CD4-positive, alpha-beta T cell (primary cell): ENCODE data around the gene ARPC1A. TPM values are rescaled to one million over a fixed set of nuclear protein-coding genes. Genes with fewer than 3 reads are reported as not detected.
A peak's percentile ranks its signal among the peaks of the same experiment; 100 is the strongest.
"Not testable (repeated sequence)": the region's sequence is repeated elsewhere in the genome, so short reads cannot be mapped to it uniquely, and the experiment has no call there.

Source experiments
- ATAC-seq: fragments of 200-7000 bp; cut with Tn5 transposase; one replicate; pipeline ENCODE4 v1.10.0; 2022; ENCODE audit warnings: mild to moderate bottlenecking; ENCODE audit not compliant: poor library complexity
- CTCF ChIA-PET: fragments of 350-600 bp; sonication (Branson Sonifier 250); formaldehyde crosslinking; loops from one replicate; lab custom pipeline; 2021; ENCODE audit warnings: antibody characterized with exemption, inconsistent platforms; lab: Charles Lee
- POLR2A ChIA-PET: fragments of 350-600 bp; sonication (Branson Sonifier 250); formaldehyde crosslinking; loops from one replicate; lab custom pipeline; 2021; ENCODE audit warnings: antibody characterized with exemption, inconsistent platforms; lab: Charles Lee
- DNase-seq, 14 experiments: peaks; one replicate each; pipeline ENCODE4 v3.0.0-alpha.2; 2013 to 2020; ENCODE audit warnings: mixed read lengths in 2 of 14
- H3K27ac ChIP-seq, 2 donors: one replicate each; pipeline versions ENCODE4 v1.5.1 to v1.7.0; 2013; ENCODE audit warnings: low read length in 2 of 2, low read depth in 1 of 2, mild to moderate bottlenecking in 1 of 2
- H3K27me3 ChIP-seq, 2 experiments: 1 replicate in 1 of 2; 2 replicates in 1 of 2; pipeline versions ENCODE4 v1.6.1 to v1.7.0; 2013; ENCODE audit warnings: low read length in 2 of 2, control low read depth in 1 of 2, mild to moderate bottlenecking in 1 of 2, moderate library complexity in 1 of 2; ENCODE audit not compliant: insufficient read depth in 2 of 2, control insufficient read depth in 1 of 2
- H3K36me3 ChIP-seq: one replicate; pipeline ENCODE4 v1.6.1; 2013; ENCODE audit warnings: low read length, control low read depth; ENCODE audit not compliant: insufficient read depth
- H3K4me1 ChIP-seq: one replicate; pipeline ENCODE4 v1.6.1; 2013; ENCODE audit warnings: low read length, control low read depth; ENCODE audit not compliant: insufficient read depth
- H3K4me3 ChIP-seq: one replicate; pipeline ENCODE4 v1.5.1; 2013; ENCODE audit warnings: mild to moderate bottlenecking, low read length, moderate library complexity
- H3K9me3 ChIP-seq, 2 experiments: 1 replicate in 1 of 2; 2 replicates in 1 of 2; pipeline versions ENCODE4 v1.6.1 to v1.7.0; 2013; ENCODE audit warnings: low read length in 2 of 2, mild to moderate bottlenecking in 2 of 2, control low read depth in 1 of 2, moderate library complexity in 1 of 2; ENCODE audit not compliant: control insufficient read depth in 1 of 2, insufficient read depth in 1 of 2
- H3K27ac Mint-ChIP-seq: one replicate; pipeline ENCODE4 v1.8.0; 2020; ENCODE audit warnings: mixed read lengths
- H3K27me3 Mint-ChIP-seq: one replicate; pipeline ENCODE4 v1.8.0; 2021; ENCODE audit warnings: mixed read lengths
- H3K36me3 Mint-ChIP-seq: one replicate; pipeline ENCODE4 v1.8.0; 2021; ENCODE audit warnings: low read depth, mixed read lengths
- H3K4me1 Mint-ChIP-seq: one replicate; pipeline ENCODE4 v1.8.0; 2021; ENCODE audit warnings: low read depth, mixed read lengths
- H3K4me3 Mint-ChIP-seq: one replicate; pipeline ENCODE4 v1.8.0; 2020; ENCODE audit warnings: mild to moderate bottlenecking, mixed read lengths
- H3K9me3 Mint-ChIP-seq: one replicate; pipeline ENCODE4 v1.8.0; 2020; ENCODE audit warnings: mixed read lengths
- intact Hi-C, 2 experiments: fragments of 100-400 bp; cut with DNase I in 1 of 2; cut with micrococcal nuclease in 1 of 2; formaldehyde crosslinking; loops; one replicate each; pipeline versions ENCODE4 v1.15.1 to v1.9.0; 2023 to 2025; cut with DNase I, micrococcal nuclease
- total RNA-seq, 174 experiments: library from RNA in 2 of 174; stranded (reverse) in 2 of 174; gene quantifications; one replicate each; pipeline ENCODE4 v1.2.3 and lab custom pipeline; 2021 to 2026
- TF ChIP-seq, protein P1 (sequence below): fragments of 200-600 bp; IDR thresholded peaks from one replicate; pipeline ENCODE4 v1.8.0; 2022; ENCODE audit warnings: antibody characterized with exemption, mild to moderate bottlenecking

Gene ARPC1A
- total RNA-seq, 2 experiments from 2014 or later, result 25.3 to 30.4 TPM

- DNase-seq (no peak), ATAC-seq (no peak)
- no peak overlapping the region for H3K27ac ChIP-seq
- peak overlapping the region; percentile 87 for H3K27ac Mint-ChIP-seq
- peaks cover 43% of the 10 kb centered on the region for H3K4me1 ChIP-seq
- no peak overlapping the region for H3K4me3 ChIP-seq
- no peaks in the 10 kb centered on the region for H3K9me3 ChIP-seq
- intact Hi-C loops, result loop anchor here in 1 of 2 experiments (10.0 kb wide), 1 partner anchor 266 kb away; the partner anchor contains the start of gene SMURF1
- no peaks in the 10 kb centered on the region for H3K9me3 Mint-ChIP-seq
- TF ChIP-seq, protein P1, sequence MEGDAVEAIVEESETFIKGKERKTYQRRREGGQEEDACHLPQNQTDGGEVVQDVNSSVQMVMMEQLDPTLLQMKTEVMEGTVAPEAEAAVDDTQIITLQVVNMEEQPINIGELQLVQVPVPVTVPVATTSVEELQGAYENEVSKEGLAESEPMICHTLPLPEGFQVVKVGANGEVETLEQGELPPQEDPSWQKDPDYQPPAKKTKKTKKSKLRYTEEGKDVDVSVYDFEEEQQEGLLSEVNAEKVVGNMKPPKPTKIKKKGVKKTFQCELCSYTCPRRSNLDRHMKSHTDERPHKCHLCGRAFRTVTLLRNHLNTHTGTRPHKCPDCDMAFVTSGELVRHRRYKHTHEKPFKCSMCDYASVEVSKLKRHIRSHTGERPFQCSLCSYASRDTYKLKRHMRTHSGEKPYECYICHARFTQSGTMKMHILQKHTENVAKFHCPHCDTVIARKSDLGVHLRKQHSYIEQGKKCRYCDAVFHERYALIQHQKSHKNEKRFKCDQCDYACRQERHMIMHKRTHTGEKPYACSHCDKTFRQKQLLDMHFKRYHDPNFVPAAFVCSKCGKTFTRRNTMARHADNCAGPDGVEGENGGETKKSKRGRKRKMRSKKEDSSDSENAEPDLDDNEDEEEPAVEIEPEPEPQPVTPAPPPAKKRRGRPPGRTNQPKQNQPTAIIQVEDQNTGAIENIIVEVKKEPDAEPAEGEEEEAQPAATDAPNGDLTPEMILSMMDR, result no peak
- peaks cover 50% of the 10 kb centered on the region for H3K4me1 Mint-ChIP-seq
- H3K36me3 ChIP-seq, result peaks cover 51% of the 10 kb centered on the region
- POLR2A ChIA-PET, result interaction anchor here (3.5 to 4.2 kb wide), 2 partner anchors 18 to 36 kb away, joined by 25 to 105 read pairs; partner anchors contain the start of gene ARPC1B
- H3K27me3 ChIP-seq, result no peaks in the 10 kb centered on the region
- CTCF ChIA-PET, result no interaction called here
- H3K27me3 Mint-ChIP-seq, result no peaks in the 10 kb centered on the region
- peaks cover 80% of the 10 kb centered on the region for H3K36me3 Mint-ChIP-seq
- H3K4me3 Mint-ChIP-seq, result peak overlapping the region; percentile 93
These were observed 84.9 kb downstream of the ARPC1A start for GRCh38 chr7:99410635-99411034.

DNA sequence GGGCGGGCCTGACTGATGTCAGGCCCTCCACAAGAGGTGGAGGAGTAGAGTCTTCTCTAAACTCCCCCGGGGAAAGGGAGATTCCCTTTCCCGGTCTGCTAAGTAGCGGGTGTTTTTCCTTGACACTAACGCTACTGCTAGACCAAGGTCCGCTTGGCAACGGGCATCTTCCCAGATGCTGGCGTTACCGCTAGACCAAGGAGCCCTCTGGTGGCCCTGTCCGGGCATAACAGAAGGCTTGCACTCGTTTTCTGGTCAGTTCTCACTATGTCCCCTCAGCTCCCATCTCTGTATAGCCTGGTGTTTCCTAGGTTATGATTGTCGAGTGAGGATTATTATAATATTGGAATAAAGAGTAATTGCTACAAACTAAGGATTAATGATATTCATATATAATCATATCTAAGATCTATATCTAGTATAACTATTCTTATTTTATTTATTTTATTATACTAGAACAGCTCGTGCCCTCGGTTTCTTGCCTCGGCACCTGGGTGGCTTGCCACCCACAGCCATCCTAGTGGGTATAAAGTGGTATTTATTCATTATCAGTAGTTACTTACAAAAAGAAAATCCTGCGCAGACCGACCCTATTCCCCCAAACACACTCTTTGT is 89.9 kb downstream of the ARPC1A start:
- H3K27ac Mint-ChIP-seq, POLR2A ChIA-PET, H3K9me3 ChIP-seq, H3K4me1 Mint-ChIP-seq, H3K27me3 Mint-ChIP-seq, H3K4me1 ChIP-seq, H3K27me3 ChIP-seq, ATAC-seq, H3K4me3 Mint-ChIP-seq, H3K27ac ChIP-seq, H3K9me3 Mint-ChIP-seq, H3K4me3 ChIP-seq: not testable (repeated sequence)
- peaks cover 92% of the 10 kb centered on the region for H3K36me3 ChIP-seq
- peak in 4 of 14 experiments; percentile 15 to 47 (median 27) for DNase-seq
- intact Hi-C loops, result loop anchor here in 1 of 2 experiments (2.0 to 10.0 kb wide), 2 partner anchors 51 to 271 kb away; partner anchors contain the start of gene SMURF1
- CTCF ChIA-PET, result interaction anchor here (1.0 to 1.7 kb wide), 3 partner anchors 8 to 50 kb away, joined by 3 to 4 read pairs (median 3); no protein-coding TSS in a partner anchor
- peaks cover 90% of the 10 kb centered on the region for H3K36me3 Mint-ChIP-seq
- TF ChIP-seq, protein P1, result peak; percentile 47

Other genes with a start within 250 kb of the ARPC1A start
- gene SMURF1, start 181.8 kb upstream of the ARPC1A start, total RNA-seq, result 10 to 100 TPM; 30.0 to 32.4 TPM
- not detected for gene KPNA7, start 117.8 kb upstream of the ARPC1A start, total RNA-seq
- not detected for gene MYH16, start 53.1 kb upstream of the ARPC1A start, total RNA-seq
- gene ARPC1B, start 48.8 kb downstream of the ARPC1A start, total RNA-seq, result 10 to 100 TPM; 58.8 to 66.6 TPM
- 10 to 100 TPM; 35.0 to 38.0 TPM for gene PDAP1, start 82.7 kb downstream of the ARPC1A start, total RNA-seq
- 100 to 1,000 TPM; 147 to 153 TPM for gene BUD31, start 83.1 kb downstream of the ARPC1A start, total RNA-seq
- gene PTCD1, start 112.9 kb downstream of the ARPC1A start, total RNA-seq, result 1 to 10 TPM; 4.8 to 5.3 TPM
- 10 to 100 TPM; 28.1 to 31.7 TPM for gene CPSF4, start 113.0 kb downstream of the ARPC1A start, total RNA-seq
- 10 to 100 TPM; 50.9 to 51.9 TPM for gene ATP5MF, start 140.3 kb downstream of the ARPC1A start, total RNA-seq
- gene ZNF789, start 147.0 kb downstream of the ARPC1A start, total RNA-seq, result 10 to 100 TPM; 11.5 to 13.5 TPM
- 100 to 1,000 TPM; 215 to 223 TPM for gene ZNF394, start 174.4 kb downstream of the ARPC1A start, total RNA-seq
- 1 to 10 TPM; 3.8 to 4.4 TPM for gene ZKSCAN5, start 178.8 kb downstream of the ARPC1A start, total RNA-seq
- 1 to 10 TPM; 1.5 to 1.8 TPM for gene FAM200A, start 226.2 kb downstream of the ARPC1A start, total RNA-seq
- gene ZNF655, start 232.7 kb downstream of the ARPC1A start, total RNA-seq, result 100 to 1,000 TPM; 145 to 146 TPM